ENCODE data around the gene HUS1B.

Gene HUS1B

DNA sequence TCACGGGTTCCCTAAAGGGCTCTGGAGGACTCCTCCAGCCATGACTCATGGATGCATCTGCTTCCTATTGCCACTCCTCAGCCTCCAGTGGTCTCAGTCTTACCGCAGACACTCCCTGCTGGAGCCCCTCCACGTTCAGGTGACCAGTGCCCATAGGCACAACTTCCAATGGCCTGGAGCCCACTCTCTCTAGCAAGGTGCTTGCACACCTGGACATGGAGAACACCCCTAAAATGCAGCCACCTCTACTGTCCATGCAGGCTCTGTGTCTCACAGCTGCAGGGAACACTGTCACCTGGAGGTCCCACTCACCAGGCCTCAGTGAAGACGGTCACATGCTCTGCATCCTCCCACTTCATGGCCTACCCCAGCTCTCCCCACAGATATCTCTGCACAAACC is 36.0 kb downstream of the HUS1B start:
- no peak for DNase-seq

DNA sequence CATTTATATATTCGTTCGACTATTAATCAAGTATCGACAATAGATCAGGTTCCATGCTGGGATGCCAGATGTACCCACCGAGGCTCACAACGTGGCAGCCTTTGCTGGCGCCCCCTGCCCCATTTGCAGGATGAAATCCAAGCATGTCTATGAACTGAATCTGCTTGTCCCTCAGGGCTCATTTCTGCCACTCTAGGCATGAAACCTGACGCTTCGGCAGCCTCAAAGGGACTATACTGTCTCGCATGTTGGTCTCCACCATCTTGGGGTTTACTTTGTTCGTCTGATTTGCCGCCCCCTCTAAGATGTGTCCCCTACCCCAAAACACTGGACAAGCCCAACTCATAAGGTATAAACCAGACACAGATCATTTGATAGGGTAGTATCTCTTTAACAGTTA is 36.7 kb downstream of the HUS1B start:
- no peak for DNase-seq

DNA sequence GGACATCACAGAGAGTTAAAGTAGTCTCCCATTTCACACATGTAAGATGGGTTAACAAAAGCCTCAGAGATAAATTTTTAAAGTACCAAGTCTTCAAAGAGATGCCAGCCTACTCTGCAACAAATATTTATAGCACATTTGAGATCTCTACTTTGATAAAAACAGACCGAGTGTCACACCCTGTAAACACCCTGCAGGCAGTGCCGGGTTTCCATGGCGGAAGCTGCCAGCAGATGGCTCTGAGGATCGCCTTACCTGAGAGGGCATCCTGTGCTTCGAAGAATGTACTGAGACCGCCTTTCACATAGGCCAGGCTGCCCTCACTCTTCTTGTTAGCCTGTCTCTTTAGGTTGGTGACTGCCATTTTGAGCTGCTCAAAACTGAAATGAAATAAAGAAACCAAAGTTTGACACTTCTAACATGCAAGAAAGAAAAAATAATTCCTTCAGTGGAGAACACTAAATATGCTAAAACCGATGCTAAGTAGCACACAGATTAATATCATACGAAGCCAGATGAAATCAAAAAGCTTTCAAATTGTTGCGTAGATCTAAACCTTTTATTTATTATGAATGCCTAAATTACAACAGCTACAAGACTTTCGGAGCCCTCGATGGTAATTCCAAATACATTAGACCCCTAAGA is 39.3 kb downstream of the HUS1B start:
- no peak for DNase-seq

DNA sequence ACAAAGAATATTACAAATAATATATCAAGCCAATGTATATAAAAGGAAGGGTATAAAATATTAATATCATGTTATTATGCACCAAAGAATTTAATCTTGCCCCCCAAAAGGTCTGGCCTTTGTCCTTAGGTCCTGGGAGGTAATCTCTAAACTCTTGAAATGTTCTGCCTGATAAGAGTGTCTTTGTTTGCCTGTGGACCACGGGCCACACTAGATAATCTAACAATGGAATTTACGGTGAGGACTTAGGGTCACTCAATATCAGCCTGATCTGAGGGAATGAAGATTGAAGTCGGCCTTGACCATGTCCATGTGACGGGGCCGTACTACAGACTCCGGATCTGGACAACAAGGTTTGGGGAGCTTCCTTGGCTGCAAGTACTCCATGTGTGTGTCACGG is 42.9 kb downstream of the HUS1B start:
- DNase-seq = no peak

DNA sequence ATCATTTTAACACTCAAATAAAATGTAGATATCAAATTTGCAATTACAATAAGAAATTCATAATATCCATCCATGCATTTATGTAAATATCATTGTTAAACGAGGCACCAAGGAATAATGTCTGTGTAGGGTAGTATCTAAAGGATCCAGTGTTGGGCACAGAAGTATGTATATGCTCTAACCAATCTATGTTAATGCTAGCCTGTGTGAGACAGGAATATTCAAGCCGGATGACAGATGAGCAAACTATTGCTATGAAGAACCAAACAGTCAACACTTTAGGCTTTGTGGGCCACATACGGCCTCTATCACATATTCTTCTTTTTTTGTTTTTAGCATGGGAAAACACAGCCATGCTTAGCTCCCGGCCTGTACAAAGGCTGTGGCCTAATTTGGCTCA is 45.0 kb downstream of the HUS1B start:
- DNase-seq = no peak

DNA sequence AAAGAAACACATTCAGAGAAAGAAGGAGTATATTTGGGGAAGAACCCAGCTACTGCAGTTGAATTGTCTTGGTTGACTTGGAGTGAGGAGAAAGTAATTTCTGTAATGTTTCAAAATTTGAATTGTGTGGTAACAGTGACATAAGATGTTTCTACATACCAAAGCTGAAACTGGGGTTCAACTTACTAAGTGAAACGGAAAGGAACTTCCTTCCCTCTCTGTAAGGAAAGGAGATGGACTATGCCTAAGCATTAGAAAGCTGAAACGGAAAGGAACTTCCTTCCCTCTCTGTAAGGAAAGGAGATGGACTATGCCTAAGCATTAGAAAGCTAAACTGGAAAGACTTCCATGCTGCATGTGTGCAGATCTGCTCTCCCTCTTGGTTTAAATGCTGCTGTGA is 46.0 kb downstream of the HUS1B start:
- DNase-seq = no peak

DNA sequence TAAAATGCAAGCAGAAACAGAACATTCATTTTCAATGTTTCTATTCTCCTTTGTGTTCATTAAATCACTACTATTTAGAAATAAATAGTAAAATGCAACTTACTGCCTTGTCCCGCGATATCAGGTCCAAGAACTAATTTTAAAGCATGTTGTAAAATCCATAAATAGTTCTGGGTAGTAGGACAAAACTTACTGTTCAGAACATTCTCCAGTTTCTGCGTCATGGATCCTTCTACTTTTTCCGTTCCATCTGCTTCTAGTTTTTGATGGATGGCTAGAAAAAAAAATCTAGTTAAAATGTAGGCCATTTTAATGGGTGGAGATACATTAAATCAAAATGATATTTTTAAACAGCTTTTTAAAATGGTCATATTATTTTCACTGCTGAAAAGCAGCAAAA is 47.0 kb downstream of the HUS1B start:
- no peak for DNase-seq

DNA sequence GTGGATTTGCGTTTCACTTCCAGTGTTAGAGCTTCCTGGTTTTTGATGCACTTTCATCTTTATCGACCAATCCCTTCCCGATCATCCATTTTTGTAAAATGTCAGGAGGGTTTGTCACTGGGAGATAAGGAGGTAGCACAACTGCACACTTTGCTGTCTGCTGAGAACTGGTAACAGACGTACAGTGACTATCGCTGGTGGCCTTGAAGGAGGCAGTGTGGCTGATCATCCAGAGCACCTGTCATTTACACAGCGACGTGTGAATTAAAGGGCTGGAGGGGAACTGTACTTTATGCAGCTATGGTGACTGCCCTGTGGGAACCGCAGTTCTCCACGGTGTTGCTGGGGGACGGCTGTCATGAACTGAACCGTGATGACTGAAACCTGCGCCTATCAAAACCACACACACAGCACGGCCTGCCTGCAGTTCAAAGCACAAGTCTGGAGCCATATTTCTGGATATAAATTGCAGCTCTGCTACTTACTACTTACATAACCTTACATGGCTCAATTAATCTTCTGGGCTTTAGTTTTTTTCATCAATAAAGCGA is 50.0 kb downstream of the HUS1B start:
- no peak for DNase-seq
